ENCODE data around the gene TCTN1. TPM values are rescaled to one million over a fixed set of nuclear protein-coding genes. Genes with fewer than 3 reads are reported as not detected.
"Not testable (repeated sequence)": the region's sequence is repeated elsewhere in the genome, so short reads cannot be mapped to it uniquely, and the experiment has no call there.

Gene TCTN1
- total RNA-seq, 1 donor from 2014 or later: 4.5 TPM

DNA sequence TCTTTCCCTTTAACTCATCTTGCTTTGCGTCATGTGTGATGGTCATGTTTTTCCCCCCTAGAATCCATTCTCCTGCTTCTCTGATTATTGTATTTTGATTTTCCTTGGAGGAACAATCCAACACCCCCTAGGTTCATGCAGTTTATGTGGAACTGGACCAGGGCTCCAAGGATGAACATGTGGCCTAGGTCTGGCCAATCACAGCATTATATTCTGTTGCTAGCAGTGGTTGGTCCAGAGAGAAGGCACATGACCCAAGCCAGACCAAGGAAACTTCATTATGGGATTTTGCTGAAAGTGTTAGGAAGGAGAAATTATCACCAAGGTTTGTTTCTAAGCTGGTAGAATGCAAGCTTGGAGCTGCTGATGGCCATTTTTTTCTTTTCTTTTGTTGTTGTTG lies 23.9 kb upstream of the TCTN1 start:
- no peaks in the 10 kb centered on the region for H3K27me3 ChIP-seq (ENCODE audit: control insufficient read depth, insufficient read depth, low read length)
- TF ChIP-seq CTCF (IDR thresholded peaks at IDR 0.05; ENCODE audit: insufficient read depth, low read length, severe bottlenecking): no peak
- no peak for FAIRE-seq

DNA sequence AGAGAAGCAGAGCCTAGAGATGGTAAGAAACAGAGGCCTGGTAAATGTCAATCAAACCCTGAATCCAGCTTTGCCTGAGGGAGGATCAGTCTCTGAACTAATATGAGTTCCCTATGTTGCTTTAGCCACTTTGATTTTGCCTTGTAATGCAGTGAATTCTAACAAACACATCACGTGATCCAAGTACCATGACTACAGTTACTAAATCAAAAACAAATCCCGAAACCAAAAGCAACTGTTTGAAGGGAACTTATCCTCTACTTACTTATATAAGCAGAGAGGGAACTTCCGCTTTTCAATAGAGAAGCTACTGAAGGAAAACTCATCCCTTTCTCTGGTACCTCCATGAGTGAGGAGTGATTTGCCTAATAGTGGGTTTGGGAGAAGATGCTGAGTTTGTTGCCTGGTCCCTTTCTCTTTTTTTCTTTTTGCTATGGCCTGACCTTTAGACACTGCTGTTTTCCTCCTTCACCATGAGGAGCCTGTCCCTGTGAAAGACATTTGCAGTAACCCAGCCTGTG lies 23.1 kb upstream of the TCTN1 start:
- no peak for FAIRE-seq
- H3K4me3 ChIP-seq (ENCODE audit: low read depth, low read length): no peak overlapping the region
- TF ChIP-seq CTCF (IDR thresholded peaks at IDR 0.05; ENCODE audit: insufficient read depth, low read length, severe bottlenecking): no peak
- no peaks in the 10 kb centered on the region for H3K27me3 ChIP-seq (ENCODE audit: control insufficient read depth, insufficient read depth, low read length)
- no peak for DNase-seq (ENCODE audit: low read depth)
- H3K36me3 ChIP-seq (ENCODE audit: control insufficient read depth, insufficient read depth, low read length): no peaks in the 10 kb centered on the region

More for the DNA sequence above, 23.9 kb upstream of the TCTN1 start:
- DNase-seq (ENCODE audit: low read depth): no peak
- H3K4me3 ChIP-seq (ENCODE audit: low read depth, low read length): no peak overlapping the region
- no peaks in the 10 kb centered on the region for H3K36me3 ChIP-seq (ENCODE audit: control insufficient read depth, insufficient read depth, low read length)

- DNase-seq (ENCODE audit: low read depth) (no peak), FAIRE-seq (no peak)
- Histone ChIP-seq H3K27me3 (ENCODE audit: control insufficient read depth, insufficient read depth, low read length) (no peaks in the 10 kb centered on the region), H3K36me3 (ENCODE audit: control insufficient read depth, insufficient read depth, low read length) (no peaks in the 10 kb centered on the region), H3K4me3 (ENCODE audit: low read depth, low read length) (no peak overlapping the region)
- TF ChIP-seq CTCF (IDR thresholded peaks at IDR 0.05; ENCODE audit: insufficient read depth, low read length, severe bottlenecking): no peak
Observed at GRCh38 chr12:110591451-110592051, 22.4 kb upstream of the TCTN1 start.

DNA sequence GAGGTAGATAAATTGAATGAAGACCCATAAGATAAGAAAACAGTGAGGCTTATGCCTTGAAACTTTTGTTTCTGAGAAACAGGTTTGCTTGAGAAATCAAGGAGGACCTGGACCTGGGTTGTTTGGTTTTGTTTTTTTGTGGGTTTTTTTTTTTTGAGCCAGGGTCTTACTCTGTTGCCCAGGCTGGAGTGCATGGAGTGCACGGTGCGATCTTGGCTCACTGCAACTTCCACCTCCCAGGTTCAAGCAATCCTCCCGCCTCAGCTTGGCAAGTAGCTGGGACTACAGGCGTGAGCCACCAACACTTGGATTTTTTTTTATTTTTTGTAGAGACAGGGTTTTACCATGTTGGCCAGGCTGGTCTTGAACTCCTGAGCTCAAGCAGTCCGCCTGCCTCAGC lies 21.9 kb upstream of the TCTN1 start:
- no peaks in the 10 kb centered on the region for H3K27me3 ChIP-seq (ENCODE audit: control insufficient read depth, insufficient read depth, low read length)
- H3K4me3 ChIP-seq (ENCODE audit: low read depth, low read length): no peak overlapping the region
- no peaks in the 10 kb centered on the region for H3K36me3 ChIP-seq (ENCODE audit: control insufficient read depth, insufficient read depth, low read length)
- no peak for TF ChIP-seq CTCF (IDR thresholded peaks at IDR 0.05; ENCODE audit: insufficient read depth, low read length, severe bottlenecking)
- no peak for DNase-seq (ENCODE audit: low read depth)
- no peak for FAIRE-seq

DNA sequence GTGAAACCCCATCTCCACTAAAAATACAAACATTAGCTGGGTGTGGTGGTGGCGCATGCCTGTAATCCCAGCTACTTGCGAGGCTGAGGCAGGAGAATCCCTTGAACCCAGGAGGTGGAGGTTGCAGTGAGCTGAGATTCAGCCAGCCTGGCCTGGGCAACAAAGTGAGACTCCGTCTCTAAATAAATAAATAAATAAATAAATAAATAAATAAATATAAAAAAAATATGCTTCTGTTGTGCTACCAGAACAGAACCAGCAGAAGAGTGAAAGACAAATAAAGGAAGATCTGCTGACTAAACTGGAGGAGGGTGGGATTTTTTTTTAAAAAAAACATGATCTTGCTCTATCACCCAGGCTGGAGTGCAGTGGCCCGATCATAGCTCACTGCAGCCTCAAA lies 21.0 kb upstream of the TCTN1 start:
- DNase-seq (ENCODE audit: low read depth); H3K27me3 ChIP-seq (ENCODE audit: control insufficient read depth, insufficient read depth, low read length); FAIRE-seq; H3K4me3 ChIP-seq (ENCODE audit: low read depth, low read length); H3K36me3 ChIP-seq (ENCODE audit: control insufficient read depth, insufficient read depth, low read length): not testable (repeated sequence)

GRCh38 chr12:110597885-110598284 lies 16.0 kb upstream of the TCTN1 start:
- H3K4me3 ChIP-seq (ENCODE audit: low read depth, low read length): no peak overlapping the region
- TF ChIP-seq CTCF (IDR thresholded peaks at IDR 0.05; ENCODE audit: insufficient read depth, low read length, severe bottlenecking): no peak
- H3K27me3 ChIP-seq (ENCODE audit: control insufficient read depth, insufficient read depth, low read length): no peaks in the 10 kb centered on the region
- DNase-seq (ENCODE audit: low read depth) (no peak), FAIRE-seq (no peak)
- no peaks in the 10 kb centered on the region for H3K36me3 ChIP-seq (ENCODE audit: control insufficient read depth, insufficient read depth, low read length)

Data from bronchial epithelial cell (primary cell).